GM19468 (cell line): ENCODE data around the gene CIRBP.
"Not testable (repeated sequence)": the region's sequence is repeated elsewhere in the genome, so short reads cannot be mapped to it uniquely, and the experiment has no call there.

ENCODE experiments used
- ATAC-seq: cut with Tn5 transposase; IDR thresholded peaks from one replicate; pipeline ENCODE4 v1.9.1; 2021; ENCODE audit warnings: mild to moderate bottlenecking, moderate library complexity, moderate number of reproducible peaks; ENCODE audit not compliant: unreplicated experiment; ENCODE audit errors: extremely low read depth

Gene CIRBP

DNA sequence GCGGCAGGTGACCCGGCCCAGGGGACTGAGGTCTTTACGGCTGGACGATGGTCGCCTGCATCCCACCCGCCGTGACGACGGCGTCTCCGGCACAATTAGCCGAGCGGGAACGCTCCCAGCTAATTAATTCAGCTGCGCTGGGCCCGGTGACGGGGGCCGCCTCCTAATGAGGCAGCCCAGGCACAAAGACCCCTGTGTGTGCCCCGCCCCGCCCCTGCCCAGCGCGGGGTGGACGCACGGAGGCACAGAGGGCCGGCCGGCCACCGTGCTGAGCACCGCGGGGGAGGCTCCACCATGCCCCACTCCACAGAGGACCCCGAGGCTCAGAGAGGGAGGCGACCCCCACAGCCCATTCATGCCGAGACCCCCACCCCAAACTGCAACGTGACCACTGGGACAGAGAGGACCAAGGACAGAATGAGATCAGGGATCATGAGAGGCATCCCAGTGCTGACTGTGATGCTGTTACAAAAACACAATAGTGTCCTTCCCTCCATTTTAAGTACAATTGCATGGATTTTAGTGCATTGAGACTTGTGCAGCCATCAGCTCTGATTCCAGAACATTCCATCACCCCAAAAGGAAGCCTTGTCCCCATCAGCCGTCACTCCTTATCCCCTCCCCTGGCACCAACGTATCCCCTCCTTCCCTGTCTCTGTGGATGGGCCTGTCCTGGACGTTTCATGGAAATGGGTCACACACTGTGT lies 33.6 kb downstream of the CIRBP start:
- no peak for ATAC-seq

DNA sequence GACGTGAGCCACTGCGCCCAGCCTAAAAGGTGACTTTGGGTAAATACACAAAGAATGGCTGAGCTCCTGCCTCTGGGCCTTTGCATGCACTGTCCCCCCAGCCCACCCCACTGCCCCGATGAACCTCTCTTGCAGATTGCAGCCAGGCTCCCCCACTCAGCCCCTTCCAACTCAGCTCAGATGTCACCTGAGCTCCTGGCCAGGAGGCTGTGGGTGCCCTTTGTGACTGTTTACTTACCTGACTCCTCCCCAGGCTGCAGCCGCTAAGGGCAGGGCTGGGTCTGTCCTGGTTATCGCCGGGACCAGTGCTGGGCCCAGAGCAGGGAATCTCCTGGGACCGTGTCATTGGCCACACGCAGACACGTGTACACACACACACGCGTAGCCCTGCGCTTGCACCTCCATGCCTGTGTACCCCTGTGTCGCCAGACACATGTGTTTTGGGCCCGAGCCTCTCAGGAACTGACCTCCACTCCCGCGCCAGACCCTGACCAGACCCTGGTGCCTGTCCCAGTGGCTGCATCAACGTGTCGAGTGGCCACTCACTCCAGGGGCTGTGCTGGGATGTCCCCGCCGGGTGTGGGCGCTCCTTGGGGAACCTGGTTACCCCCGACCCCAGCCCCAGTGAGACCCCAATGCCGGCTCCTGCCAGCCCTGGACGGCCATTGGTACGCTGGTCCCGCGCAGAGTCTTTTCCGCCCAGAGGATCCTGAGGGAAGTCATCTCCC lies 35.2 kb downstream of the CIRBP start:
- no peak for ATAC-seq

DNA sequence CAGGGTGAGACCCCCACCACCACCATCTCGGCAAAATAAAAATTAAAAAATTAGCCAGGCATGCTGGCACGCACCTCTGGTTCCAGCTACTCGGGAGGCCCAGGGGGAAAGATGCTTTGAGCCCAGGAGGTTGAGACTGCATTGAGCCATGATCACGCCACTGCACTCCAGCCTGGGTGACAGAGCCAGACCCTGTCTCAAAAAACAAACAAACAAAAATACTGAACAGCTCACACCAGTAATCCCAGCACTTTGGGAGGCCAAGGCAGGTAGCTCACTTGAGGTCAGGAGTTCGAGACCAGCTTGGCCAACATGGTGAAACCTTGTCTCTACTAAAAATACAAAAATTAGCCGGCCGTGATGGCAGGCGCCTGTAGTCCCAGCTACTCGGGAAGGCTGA lies 36.2 kb downstream of the CIRBP start:
- not testable (repeated sequence) for ATAC-seq

DNA sequence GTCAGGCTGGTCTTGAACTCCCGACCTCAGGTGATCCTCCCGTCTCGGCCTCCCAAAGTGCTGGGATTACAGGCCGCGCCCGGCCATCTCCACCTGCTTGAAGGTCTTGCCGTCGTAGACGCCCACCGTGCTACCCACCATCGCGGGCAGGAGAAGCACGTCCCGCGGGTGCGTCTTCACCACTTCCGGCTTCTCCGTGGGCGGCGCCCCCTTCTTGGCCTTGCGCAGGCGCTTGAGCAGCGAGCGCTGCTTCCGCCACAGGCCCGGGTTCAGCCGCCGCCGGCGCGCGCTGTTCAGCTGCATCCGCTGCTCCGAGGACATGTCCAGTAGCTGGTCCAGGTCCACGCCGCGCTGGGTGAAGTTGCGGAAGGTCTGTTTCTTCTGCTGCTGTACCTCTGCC lies 38.2 kb downstream of the CIRBP start:
- ATAC-seq: no peak

DNA sequence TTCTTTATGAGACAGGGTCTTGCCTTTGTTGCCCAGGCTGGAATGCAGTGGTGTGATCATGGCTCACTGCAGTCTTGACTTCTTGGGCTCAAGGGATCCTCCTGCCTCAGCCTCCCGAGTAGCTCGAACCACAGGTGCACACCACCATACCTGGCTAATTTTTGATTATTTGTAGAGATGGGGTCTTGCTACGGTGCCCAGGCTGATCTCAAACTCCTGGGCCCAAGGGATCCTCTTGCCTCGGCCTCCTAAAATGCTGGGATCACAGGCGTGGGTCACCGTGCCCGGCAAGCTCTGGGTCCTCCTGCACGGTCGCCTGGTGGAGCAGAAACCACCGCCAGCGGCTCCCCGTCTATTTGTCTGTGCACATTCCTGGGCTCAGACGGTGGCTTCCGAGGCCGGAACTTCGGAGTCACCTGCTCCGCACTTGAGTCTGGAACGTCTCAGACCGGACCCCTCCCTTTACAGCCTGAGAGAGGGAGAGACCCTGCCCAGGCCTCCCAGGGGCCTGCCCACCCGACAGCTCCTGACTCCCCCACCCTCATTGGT lies 38.7 kb downstream of the CIRBP start:
- ATAC-seq: no peak

DNA sequence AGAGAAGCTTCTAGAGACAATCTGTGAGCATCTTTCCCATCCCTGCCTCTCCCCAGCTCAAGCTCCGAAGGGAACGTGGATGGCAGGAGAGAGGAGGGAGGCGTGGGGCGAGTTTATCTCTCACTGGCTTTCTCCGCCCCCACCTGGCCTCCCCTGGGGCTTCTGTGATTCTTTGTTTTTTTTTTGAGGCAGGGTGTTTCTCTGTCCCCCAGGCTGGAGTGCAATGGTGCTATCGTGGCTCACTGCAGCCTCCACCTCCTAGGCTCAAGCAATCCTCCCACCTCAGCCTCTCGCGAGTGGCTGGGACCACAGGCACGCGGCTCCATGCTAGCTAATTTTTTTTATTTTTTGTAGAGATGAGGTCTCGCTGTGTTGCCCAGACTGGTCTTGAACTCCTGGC lies 39.6 kb downstream of the CIRBP start:
- no peak for ATAC-seq

DNA sequence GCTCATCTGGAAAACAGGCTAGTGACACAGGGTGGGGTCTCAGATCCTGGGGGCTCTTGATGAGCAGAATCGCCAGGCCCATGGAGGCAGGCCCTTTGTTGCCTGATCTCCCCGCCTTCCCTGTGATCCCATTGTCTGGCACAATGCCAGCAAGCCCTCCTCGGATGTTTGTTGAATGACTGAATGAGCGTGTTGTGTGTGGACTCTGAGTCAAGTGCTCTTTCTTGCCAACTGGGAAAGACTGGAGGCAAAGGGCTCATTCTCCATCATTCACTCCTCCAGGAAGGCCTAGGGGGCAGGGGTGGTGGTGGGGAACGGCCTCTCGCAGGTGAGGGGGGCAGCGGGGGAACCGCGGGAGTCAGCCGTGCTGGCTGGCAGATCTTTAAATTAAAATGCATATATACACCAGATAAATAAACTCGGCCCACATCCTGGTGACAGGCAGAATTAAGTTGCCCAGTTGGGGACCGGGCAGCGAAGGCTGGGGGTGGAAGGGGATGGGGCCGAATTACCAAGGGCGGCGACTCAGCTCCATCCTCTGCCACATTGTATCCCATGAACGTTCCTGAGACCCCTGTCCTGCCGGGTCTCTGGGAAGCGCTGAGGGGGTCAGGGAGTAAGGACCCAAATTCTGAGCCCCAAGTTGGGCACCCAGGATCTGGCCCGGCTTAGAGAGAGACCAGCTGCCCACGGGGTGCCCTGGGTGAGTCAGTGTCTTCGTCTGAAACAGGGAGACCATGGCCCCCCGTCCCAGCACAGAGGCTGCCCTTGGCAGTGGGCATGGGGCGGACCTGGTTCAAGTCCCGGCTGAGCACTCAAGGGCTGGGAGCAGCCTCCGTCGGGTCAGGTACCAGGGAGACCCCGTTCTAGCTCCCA lies 41.1 kb downstream of the CIRBP start:
- no peak for ATAC-seq

GRCh38 chr19:1310853-1311180 lies 41.7 kb downstream of the CIRBP start:
- ATAC-seq: no peak

- ATAC-seq: no peak
These were observed 42.5 kb downstream of the CIRBP start for GRCh38 chr19:1311543-1312091.

- no peak for ATAC-seq
These were observed 43.9 kb downstream of the CIRBP start for GRCh38 chr19:1312767-1313694.

- ATAC-seq: no peak
These were observed 44.8 kb downstream of the CIRBP start for GRCh38 chr19:1313695-1314613.

- no peak for ATAC-seq
These were observed 46.5 kb downstream of the CIRBP start for GRCh38 chr19:1315470-1316166.

DNA sequence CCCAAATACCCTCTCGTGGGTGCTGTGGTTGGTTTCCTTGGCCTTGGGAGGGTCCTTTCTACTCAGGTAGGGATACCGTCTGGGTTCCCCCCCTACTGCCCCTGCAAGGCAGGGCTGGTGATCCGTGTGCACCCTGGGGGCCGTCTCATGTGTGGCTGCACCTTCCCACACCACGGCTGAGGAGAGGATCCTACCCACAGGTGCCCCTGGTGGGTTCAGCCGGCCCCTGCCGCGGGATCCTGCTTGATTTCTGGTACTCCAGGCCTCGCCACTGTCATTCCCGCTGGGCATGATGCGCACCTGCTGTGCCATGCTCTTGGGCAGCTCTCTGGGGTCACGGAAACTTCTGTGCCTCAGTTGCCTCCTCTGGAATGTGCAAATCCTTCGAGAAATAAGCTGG lies 47.3 kb downstream of the CIRBP start:
- no peak for ATAC-seq

DNA sequence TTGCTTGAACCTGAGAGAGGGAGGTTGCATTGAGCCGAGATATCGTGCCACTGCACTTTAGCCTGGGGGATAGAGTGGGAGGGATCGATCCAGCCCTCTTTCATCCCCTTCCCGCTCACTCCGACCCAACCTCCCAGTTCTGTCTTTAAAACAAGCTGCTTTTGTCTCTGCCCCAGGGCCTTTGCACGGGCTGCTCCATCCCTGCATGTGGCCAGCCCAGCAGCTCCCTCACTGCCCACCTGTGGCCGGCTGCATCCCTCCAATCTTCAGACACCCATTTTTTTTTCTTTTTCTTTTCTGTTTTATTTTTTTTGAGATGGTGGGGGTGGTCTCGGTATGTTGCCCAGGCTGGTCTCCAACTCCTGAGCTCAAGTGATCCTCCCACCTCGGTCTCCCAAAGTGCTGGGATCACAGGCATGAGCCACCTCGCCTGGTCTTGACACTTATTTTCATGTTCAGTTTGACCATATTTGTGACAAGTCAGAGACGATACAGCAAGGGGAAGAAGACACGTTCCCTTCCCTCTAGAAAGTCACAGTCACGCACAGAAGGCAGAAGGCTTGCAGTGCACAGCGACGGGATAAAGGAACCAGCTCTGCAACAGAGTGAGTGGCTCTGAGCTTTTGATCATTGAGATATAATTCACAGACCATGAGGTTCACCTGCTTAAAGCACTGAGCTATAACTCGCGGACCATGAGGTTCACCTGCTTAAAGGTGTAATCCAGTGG lies 48.3 kb downstream of the CIRBP start:
- ATAC-seq: no peak

GRCh38 chr19:1318678-1319471 lies 49.7 kb downstream of the CIRBP start:
- ATAC-seq: no peak

GRCh38 chr19:1320282-1320650 lies 51.1 kb downstream of the CIRBP start:
- ATAC-seq: not testable (repeated sequence)
